IMR-90 (cell line): ENCODE results near the gene SHC4. TPM values are rescaled to one million over a fixed set of nuclear protein-coding genes. Genes with fewer than 3 reads are reported as not detected.

Experiments used
- ATAC-seq: fragments of 200-7000 bp; cut with Tn5 transposase; 2 replicates; pipeline ENCODE4 v1.9.1; 2020; ENCODE audit warnings: low read depth, mild to moderate bottlenecking, moderate library complexity
- BruUV-seq: library from RNA; stranded (reverse); fragments of 400-500 nt; replicated peaks from 2 replicates; lab custom pipeline; 2021; lab: Mats Ljungman, UMichigan
- CTCF ChIA-PET: fragments of 300-600 bp; formaldehyde crosslinking; extraction: SDS; loops from one replicate; lab custom pipeline; 2021; ENCODE audit warnings: antibody characterized with exemption; lab: Yijun Ruan, JAX
- POLR2A ChIA-PET: fragments of 300-600 bp; sonication (Branson Sonifier 250); formaldehyde crosslinking; loops from one replicate; lab custom pipeline; 2022; ENCODE audit warnings: antibody characterized with exemption; ENCODE audit not compliant: unreplicated experiment; lab: Charles Lee
- DNase-seq: peaks from one replicate; pipeline ENCODE4 v3.0.0; 2013
- H2AFZ ChIP-seq: replicated peaks from 2 replicates; pipeline ENCODE3; 2013; ENCODE audit warnings: low read length, mild to moderate bottlenecking; ENCODE audit not compliant: poor library complexity
- H2AK5ac ChIP-seq: 2 replicates; pipeline ENCODE4 v1.6.1; 2013; ENCODE audit warnings: low read depth, low read length, inconsistent platforms
- H2AK9ac ChIP-seq: replicated peaks from 2 replicates; pipeline ENCODE3; 2013; ENCODE audit warnings: mild to moderate bottlenecking, low read depth, low read length, moderate library complexity; ENCODE audit not compliant: poor library complexity
- H2BK120ac ChIP-seq: 2 replicates; pipeline ENCODE4 v1.6.1; 2013; ENCODE audit warnings: low read depth, low read length, inconsistent platforms
- H2BK15ac ChIP-seq: 3 replicates; pipeline ENCODE4 v1.6.1; 2013; ENCODE audit warnings: low read depth, low read length, inconsistent platforms
- H2BK20ac ChIP-seq: 2 replicates; pipeline ENCODE4 v1.6.1; 2013; ENCODE audit warnings: low read depth, mild to moderate bottlenecking, inconsistent platforms, low read length, moderate library complexity
- H2BK5ac ChIP-seq: 2 replicates; pipeline ENCODE4 v1.6.1; 2013; ENCODE audit warnings: mild to moderate bottlenecking, low read depth, low read length, inconsistent platforms; ENCODE audit not compliant: poor library complexity, severe bottlenecking
- H3K14ac ChIP-seq: replicated peaks from 2 replicates; pipeline ENCODE4 v1.6.1; 2013; ENCODE audit warnings: low read depth, low read length, inconsistent platforms
- H3K18ac ChIP-seq: 2 replicates; pipeline ENCODE4 v1.6.1; 2013; ENCODE audit warnings: low read depth, low read length, control low read depth
- H3K23ac ChIP-seq: 2 replicates; pipeline ENCODE4 v1.6.1; 2013; ENCODE audit warnings: low read depth, low read length, inconsistent platforms
- H3K27ac ChIP-seq: 2 replicates; pipeline ENCODE4 v1.5.1; 2013; ENCODE audit warnings: mild to moderate bottlenecking, control low read depth, low read length; ENCODE audit not compliant: insufficient read depth
- H3K27me3 ChIP-seq: 2 replicates; pipeline ENCODE4 v1.6.1; 2013; ENCODE audit warnings: low read length; ENCODE audit not compliant: control insufficient read depth, insufficient read depth
- H3K36me3 ChIP-seq: 2 replicates; pipeline ENCODE4 v1.6.1; 2013; ENCODE audit warnings: low read length, mixed read lengths; ENCODE audit not compliant: control insufficient read depth, insufficient read depth
- H3K4ac ChIP-seq: 2 replicates; pipeline ENCODE4 v1.6.1; 2013; ENCODE audit warnings: low read depth, low read length, inconsistent platforms
- H3K4me1 ChIP-seq: 2 replicates; pipeline ENCODE4 v1.6.1; 2013; ENCODE audit warnings: low read length, mixed read lengths; ENCODE audit not compliant: control insufficient read depth, insufficient read depth
- H3K4me2 ChIP-seq: 2 replicates; pipeline ENCODE4 v1.6.1; 2013; ENCODE audit warnings: low read depth, mild to moderate bottlenecking, control low read depth, low read length, moderate library complexity
- H3K4me3 ChIP-seq: 2 replicates; pipeline ENCODE4 v1.5.1; 2013; ENCODE audit warnings: low read depth, mild to moderate bottlenecking, control low read depth, low read length, moderate library complexity; ENCODE audit not compliant: insufficient read depth
- H3K56ac ChIP-seq: 2 replicates; pipeline ENCODE4 v1.6.1; 2013; ENCODE audit warnings: low read length, inconsistent platforms; ENCODE audit not compliant: insufficient read depth; ENCODE audit errors: extremely low read depth
- H3K79me1 ChIP-seq, 2 experiments: 2 replicates each; pipeline ENCODE4 v1.6.1; 2013; ENCODE audit warnings: low read length in 2 of 2, inconsistent platforms in 1 of 2, low read depth in 1 of 2
- H3K9ac ChIP-seq: 2 replicates; pipeline ENCODE4 v1.6.1; 2013; ENCODE audit warnings: low read depth, low read length, control low read depth
- H3K9me1 ChIP-seq: 2 replicates; pipeline ENCODE4 v1.6.1; 2013; ENCODE audit warnings: low read length, inconsistent platforms; ENCODE audit not compliant: insufficient read depth
- H3K9me3 ChIP-seq: 2 replicates; pipeline ENCODE4 v1.6.1; 2013; ENCODE audit warnings: low read length; ENCODE audit not compliant: control insufficient read depth, insufficient read depth
- H4K20me1 ChIP-seq: 2 replicates; pipeline ENCODE4 v1.6.1; 2013; ENCODE audit warnings: low read length, inconsistent platforms; ENCODE audit not compliant: insufficient read depth
- H4K5ac ChIP-seq: 2 replicates; pipeline ENCODE4 v1.6.1; 2013; ENCODE audit warnings: mild to moderate bottlenecking, low read depth, low read length, control low read depth
- H4K8ac ChIP-seq, 2 experiments: 2 replicates each; pipeline ENCODE4 v1.6.1; 2013; ENCODE audit warnings: low read depth in 2 of 2, low read length in 2 of 2, control low read depth in 1 of 2, inconsistent platforms in 1 of 2
- H4K91ac ChIP-seq: 2 replicates; pipeline ENCODE4 v1.6.1; 2013; ENCODE audit warnings: low read depth, low read length, inconsistent platforms; ENCODE audit not compliant: insufficient read depth
- BHLHE40 ChIP-seq: fragments of 150-350 bp; IDR thresholded peaks from 2 replicates; pipeline ENCODE4 v1.6.1; 2016; ENCODE audit warnings: mild to moderate bottlenecking, low read depth, low read length
- ELK1 ChIP-seq: fragments of 150-350 bp; IDR thresholded peaks from 2 replicates; pipeline ENCODE4 v1.6.1; 2016; ENCODE audit warnings: low read depth, mild to moderate bottlenecking, low read length, moderate library complexity, borderline replicate concordance
- FOS ChIP-seq: fragments of 150-350 bp; IDR thresholded peaks from 2 replicates; pipeline ENCODE4 v1.6.1; 2016; ENCODE audit warnings: low read depth, low read length
- MAFK ChIP-seq: IDR thresholded peaks from 2 replicates; pipeline ENCODE4 v1.6.1; 2012; ENCODE audit warnings: low read depth, low read length, improper control_type of control experiment
- MXI1 ChIP-seq: IDR thresholded peaks from 2 replicates; pipeline ENCODE4 v1.6.1; 2012; ENCODE audit warnings: low read depth, mild to moderate bottlenecking, low read length, moderate library complexity, borderline replicate concordance
- POLR2A ChIP-seq: IDR thresholded peaks from 2 replicates; pipeline ENCODE4 v1.6.1; 2012; ENCODE audit warnings: mild to moderate bottlenecking, low read depth, low read length
- RFX5 ChIP-seq: IDR thresholded peaks from 2 replicates; pipeline ENCODE4 v1.8.0; 2012; ENCODE audit warnings: low read depth, mild to moderate bottlenecking, low read length, moderate library complexity
- SMC3 ChIP-seq: fragments of 150-350 bp; IDR thresholded peaks from 2 replicates; pipeline ENCODE4 v1.6.1; 2016; ENCODE audit warnings: low read depth, mild to moderate bottlenecking, antibody characterized with exemption, low read length, moderate library complexity
- WGBS, 2 experiments: methylation state at CpG; one replicate each; pipeline versions ENCODE4 v1.1.5 to v1.1.7; 2013; ENCODE audit warnings: missing lambda C conversion rate in 2 of 2; ENCODE audit not compliant: insufficient read length in 1 of 2; ENCODE audit errors: extremely low coverage in 2 of 2; 5-methylcytosine and 5-hydroxymethylcytosine counted together
- dilution Hi-C: fragments of 300-500 bp; cut with HindIII; formaldehyde crosslinking; loops from one replicate; pipeline ENCODE4 v1.14.3; 2018; ENCODE audit warnings: low sequenced_read_pairs; ENCODE audit not compliant: unreplicated experiment
- in situ Hi-C: fragments of 300-500 bp; cut with MboI; formaldehyde crosslinking; loops from 3 replicates; pipeline ENCODE4 v1.14.3; 2019; ENCODE audit warnings: low sequenced_read_pairs, inconsistent platforms, mixed read lengths
- intact Hi-C: fragments of 100-400 bp; cut with micrococcal nuclease; formaldehyde crosslinking; loops from 2 replicates; pipeline ENCODE4 v1.10.0; 2022
- polyA plus RNA-seq, 3 experiments: library from polyadenylated mRNA; depleted of rRNA; stranded (reverse); fragments of >200 nt; gene quantifications; 2 replicates each; pipeline ENCODE4 v1.2.3, GENCODE V29; 2012; ENCODE audit warnings: low replicate concordance in 1 of 3
- total RNA-seq: library from RNA; depleted of rRNA; stranded (reverse); fragments of >200 nt; gene quantifications from 2 replicates; pipeline ENCODE4 v1.2.3, GENCODE V29; 2012

SHC4 gene
- total and polyA plus RNA-seq, 2 of the 4 experiments (the other 2 are of a cell fraction), result 0.91 to 2.7 TPM

- Histone ChIP-seq H3K4me1 (peaks cover 18% of the 10 kb centered on the region), H2BK5ac (peak overlapping the region; percentile 58), H3K36me3 (no peaks in the 10 kb centered on the region), H4K91ac (no peak overlapping the region), H3K9me1 (peaks cover 9% of the 10 kb centered on the region; the same call in 1 of the 2 replicates), H3K9ac (no peak overlapping the region), H2AK5ac (no peak overlapping the region), H3K14ac (peak overlapping the region; percentile 31; the same call in 1 of the 2 replicates), H2BK20ac (peak overlapping the region; percentile 68), H3K4me3 (no peak overlapping the region), H3K79me1 (peaks cover 0 to 14% of the 10 kb centered on the region in 2 experiments; a peak in 2 of 4 replicates), H3K27me3 (no peaks in the 10 kb centered on the region), H3K27ac (no peak overlapping the region; the same call in 1 of the 2 replicates), H3K56ac (no peak overlapping the region), H3K4me2 (no peak overlapping the region), H4K20me1 (no peaks in the 10 kb centered on the region), H2BK15ac (peak overlapping the region; percentile 24; the same call in 1 of the 3 replicates), H2AFZ (no peak overlapping the region), H4K5ac (no peak overlapping the region), H3K4ac (peak overlapping the region; percentile 48; the same call in 1 of the 2 replicates), H3K18ac (peak overlapping the region; percentile 56; the same call in 1 of the 2 replicates), H4K8ac (peak overlapping the region in 1 of 2 experiments; percentile 27; a peak in 1 of 4 replicates), H2AK9ac (no peak overlapping the region), H3K23ac (0 out of 2 replicates have a peak overlapping the region, but pooled peaks have one; percentile 22), H3K9me3 (no peaks in the 10 kb centered on the region), H2BK120ac (peak overlapping the region; percentile 38; the same call in 1 of the 2 replicates)
- intact Hi-C loops (no loop called here), in situ Hi-C loops (loop anchor here (25.0 kb wide), 1 partner anchor 553 kb away; the partner anchor contains the start of gene FGF7), dilution Hi-C loops (no loop called here)
- TF ChIP-seq SMC3 (no peak), RFX5 (no peak), MAFK (no peak), ELK1 (no peak), MXI1 (no peak), FOS (no peak), POLR2A (no peak), BHLHE40 (no peak)
- no CpG with 5 or more reads among the region's 2 CpGs for WGBS, 2 experiments
- DNase-seq (peak; percentile 32), ATAC-seq (no peak)
- BruUV-seq, result no TSS peak
- ChIA-PET CTCF (interaction anchor here (0.7 to 4.7 kb wide), 3 partner anchors 10 to 106 kb away, joined by 3 to 36 read pairs (median 4); partner anchors contain the start of gene SHC4), POLR2A (no interaction called here)
Observed at GRCh38 chr15:48859426-48859825, 104.3 kb downstream of the SHC4 start.
